Stimulated activated CD4-positive, alpha-beta T cell treated with anti-CD3 and anti-CD28 coated beads, Interleukin-15, amount 100 ng/mL, for 24 hours (primary cell): Measurements from ENCODE around the gene SV2C.

Experiments used
- DNase-seq: peaks from one replicate; pipeline ENCODE4 v3.0.0-alpha.2; 2020

Gene SV2C

GRCh38 chr5:76106149-76106548 lies 23.0 kb downstream of the SV2C start:
- no peak for DNase-seq

DNA sequence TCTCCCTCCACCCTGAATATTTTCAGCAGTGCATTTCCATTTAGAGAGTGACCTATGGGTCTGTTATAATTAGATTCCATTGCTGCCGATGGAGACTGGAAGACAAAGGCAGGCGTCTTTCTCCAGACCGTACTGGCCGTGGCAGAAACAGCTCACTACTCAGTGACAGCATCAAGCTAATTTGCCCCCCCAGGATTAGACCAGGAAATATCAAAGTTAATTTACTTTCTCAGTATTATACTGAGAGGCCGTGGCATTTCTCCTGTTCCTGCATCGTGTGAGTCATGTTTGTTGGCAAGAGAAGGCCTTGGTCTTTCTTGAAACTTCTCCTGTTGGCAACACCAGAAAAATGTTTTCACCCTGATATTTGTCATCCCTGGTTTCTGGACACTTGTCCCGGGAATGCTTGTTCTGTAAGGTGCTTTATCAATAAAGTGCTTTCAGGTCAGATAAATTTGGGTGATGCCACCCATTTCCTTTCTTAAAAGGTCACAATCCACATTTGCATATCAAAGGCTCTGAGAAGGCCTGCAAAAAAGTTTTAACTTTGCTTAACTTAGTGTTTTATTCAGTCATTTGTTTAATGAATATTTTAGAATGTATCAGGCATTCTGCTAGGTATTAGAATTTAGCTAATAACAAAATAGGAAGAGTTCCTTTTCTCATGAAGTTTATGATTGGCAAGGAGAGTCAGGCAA lies 28.4 kb downstream of the SV2C start:
- DNase-seq: no peak

DNA sequence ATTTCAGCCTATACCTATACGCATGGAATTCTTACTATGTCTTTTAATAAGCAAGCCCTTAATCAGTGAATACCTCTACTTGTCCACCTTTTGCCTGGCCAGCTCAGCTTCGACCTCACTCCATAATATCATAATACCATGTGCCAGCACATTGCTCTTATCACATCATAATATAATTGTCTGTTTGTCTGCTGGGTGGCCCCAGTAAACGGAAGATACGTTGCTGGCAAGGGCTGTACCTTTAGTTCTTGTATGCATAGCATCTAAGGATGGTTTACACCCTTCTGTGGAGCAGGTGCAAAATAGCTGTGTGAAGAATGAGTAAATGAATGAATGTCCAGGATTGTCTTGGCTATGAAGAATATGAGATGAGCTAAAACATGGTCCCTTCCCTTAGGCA lies 29.9 kb downstream of the SV2C start:
- no peak for DNase-seq

- no peak for DNase-seq
These were observed 31.1 kb downstream of the SV2C start for GRCh38 chr5:76114179-76114851.

- DNase-seq: no peak
These were observed 42.2 kb downstream of the SV2C start for GRCh38 chr5:76125346-76125745.

- no peak for DNase-seq
These were observed 42.7 kb downstream of the SV2C start for GRCh38 chr5:76125888-76126287.

DNA sequence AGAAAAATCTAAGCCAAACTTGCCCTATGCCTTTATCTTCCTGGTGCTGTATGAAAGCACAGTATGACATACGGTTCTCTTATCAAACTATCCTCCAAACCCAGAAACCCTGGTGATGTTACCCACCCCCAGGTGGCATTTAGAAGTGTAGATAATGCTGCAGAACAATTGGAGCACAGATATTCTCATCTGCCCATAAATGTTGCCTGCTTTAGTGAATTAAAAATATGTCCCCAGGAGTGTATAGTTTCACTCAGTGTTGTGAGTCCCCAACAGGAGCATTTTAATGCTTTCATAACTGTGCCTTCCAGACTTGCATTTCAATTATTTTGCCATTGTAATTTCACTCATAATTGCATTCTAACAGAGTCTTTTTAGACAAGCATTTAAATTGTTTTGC lies 50.8 kb downstream of the SV2C start:
- no peak for DNase-seq

DNA sequence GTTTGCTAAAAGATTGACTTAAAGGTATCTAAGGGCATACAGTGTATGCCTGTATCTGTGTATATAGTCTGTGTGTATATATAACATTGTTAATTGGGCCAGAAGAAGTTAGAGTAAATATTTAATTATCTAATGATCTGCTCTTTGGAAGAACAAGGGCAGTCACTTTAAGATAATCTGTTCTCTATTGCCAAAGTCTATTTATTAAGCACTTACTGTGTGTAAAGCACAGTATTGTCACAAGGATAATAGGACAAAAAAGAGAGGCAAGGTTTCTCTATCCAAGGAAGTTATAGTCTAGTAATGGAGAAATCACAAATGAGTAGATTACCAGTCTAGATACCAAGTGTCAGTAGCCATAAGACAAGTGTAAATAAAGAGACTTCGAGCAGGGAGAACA lies 51.5 kb downstream of the SV2C start:
- no peak for DNase-seq

- DNase-seq: no peak
These were observed 54.8 kb downstream of the SV2C start for GRCh38 chr5:76137887-76138542.

DNA sequence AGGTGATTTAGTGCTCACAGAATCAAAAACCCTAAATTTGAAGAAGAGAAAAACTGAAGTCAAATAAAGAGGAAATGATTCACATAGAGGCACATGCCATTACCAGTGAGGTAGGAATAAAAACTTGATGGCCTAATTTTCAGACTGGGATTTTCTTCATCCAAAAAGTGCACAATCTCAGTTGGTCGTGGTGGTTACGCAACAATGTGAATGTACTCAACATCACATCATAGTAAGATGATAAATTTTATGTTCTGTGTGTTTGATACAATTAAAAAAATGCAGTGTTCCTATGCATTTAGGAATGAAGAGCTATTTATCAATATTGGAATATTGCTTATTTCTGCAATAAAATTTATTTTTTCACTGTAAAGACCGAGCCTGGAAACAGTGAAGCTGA lies 60.7 kb downstream of the SV2C start:
- DNase-seq: no peak

GRCh38 chr5:76144513-76145274 lies 61.5 kb downstream of the SV2C start:
- DNase-seq: no peak

- peak; percentile 14 for DNase-seq
These were observed 62.8 kb downstream of the SV2C start for GRCh38 chr5:76145945-76146344.

DNA sequence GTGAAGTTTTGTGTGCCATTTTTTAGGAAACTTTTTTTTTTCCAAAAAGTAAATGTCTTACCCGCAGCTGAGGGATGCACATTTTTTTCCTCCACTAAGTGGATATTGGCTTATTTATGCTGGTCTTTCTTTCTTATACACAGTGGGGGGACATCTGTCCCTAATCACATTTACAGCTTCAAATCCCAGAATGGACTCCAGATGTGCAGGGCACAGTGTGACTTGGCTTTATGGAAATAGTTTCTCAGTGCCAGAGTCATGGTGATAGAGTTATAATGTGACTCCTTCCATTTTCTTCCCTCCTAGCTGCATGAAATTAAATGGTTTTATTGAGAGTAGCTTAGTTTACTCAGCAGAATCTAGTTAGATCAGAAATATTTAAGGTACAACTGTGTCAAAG lies 66.5 kb downstream of the SV2C start:
- DNase-seq: no peak

- no peak for DNase-seq
These were observed 69.0 kb downstream of the SV2C start for GRCh38 chr5:76152161-76152560.

GRCh38 chr5:76152700-76153099 lies 69.5 kb downstream of the SV2C start:
- no peak for DNase-seq

- DNase-seq: no peak
These were observed 70.1 kb downstream of the SV2C start for GRCh38 chr5:76153271-76153670.

DNA sequence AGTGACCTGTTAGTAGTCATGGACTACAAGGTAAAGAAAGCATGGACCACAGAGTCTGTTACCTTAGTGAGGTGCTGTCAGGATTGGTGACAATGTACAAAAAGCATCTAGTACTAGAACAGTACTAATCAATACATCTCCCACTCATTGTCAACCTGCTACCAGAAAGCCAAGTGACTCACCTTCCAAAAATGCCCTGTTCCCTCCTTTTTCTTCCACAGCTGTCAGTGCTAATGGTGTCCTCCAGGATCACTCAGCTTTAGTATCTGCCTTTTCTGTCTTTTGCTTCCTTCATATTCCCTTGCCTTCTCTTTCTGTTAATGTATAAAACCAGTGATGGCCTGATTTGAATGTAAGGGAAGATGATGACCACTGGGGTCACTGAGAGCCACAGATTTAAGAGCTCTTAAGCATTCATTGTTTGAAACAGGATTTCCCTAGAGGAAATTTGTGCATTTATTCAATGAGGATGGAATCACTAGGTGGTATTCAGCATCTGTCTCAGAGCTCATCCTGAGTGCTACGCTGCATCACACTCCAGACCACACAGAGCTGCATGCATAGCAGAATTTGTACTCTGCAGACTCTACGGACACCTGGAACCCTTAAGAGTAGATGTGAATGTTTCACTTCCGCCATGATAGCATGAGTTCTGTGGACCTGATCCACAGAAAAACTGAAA lies 71.0 kb downstream of the SV2C start:
- DNase-seq: no peak

DNA sequence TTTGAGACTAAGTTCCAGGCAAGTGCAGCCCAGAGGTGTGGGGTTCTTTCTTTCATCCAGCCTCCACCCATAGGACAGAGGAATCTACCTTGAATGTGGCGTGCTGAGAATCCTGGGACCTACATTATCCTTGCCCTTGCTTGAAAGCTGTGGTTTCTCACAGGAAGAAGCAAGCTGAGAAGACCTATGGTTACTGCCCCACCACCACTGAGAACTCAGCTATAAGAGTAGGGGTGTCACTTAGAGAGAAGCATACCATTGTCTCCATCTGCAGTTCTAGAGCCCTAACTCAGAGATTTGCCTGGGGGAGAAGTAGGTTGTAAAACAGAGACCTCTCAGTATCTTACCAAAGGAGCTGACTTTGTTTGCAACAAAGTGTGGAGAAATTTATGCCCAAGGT lies 72.4 kb downstream of the SV2C start:
- no peak for DNase-seq

DNA sequence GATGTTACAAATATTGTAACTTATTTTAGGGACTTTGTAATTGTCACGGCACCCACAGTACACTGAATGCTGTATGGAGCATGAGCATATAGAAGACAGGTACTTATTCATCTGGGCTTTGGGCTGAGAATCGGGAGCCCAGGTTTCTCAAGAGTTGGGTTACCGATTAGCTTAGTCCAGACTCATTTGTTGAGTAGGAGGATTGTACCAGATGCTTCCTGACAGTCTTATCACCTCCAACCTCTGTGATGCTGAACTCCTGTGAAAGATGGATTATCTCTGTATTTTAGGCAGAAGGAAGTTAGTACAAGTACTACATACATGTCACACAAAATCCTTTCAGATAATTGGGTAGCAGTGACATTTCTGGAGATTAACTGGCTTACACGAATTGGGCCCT lies 79.2 kb downstream of the SV2C start:
- DNase-seq: no peak

DNA sequence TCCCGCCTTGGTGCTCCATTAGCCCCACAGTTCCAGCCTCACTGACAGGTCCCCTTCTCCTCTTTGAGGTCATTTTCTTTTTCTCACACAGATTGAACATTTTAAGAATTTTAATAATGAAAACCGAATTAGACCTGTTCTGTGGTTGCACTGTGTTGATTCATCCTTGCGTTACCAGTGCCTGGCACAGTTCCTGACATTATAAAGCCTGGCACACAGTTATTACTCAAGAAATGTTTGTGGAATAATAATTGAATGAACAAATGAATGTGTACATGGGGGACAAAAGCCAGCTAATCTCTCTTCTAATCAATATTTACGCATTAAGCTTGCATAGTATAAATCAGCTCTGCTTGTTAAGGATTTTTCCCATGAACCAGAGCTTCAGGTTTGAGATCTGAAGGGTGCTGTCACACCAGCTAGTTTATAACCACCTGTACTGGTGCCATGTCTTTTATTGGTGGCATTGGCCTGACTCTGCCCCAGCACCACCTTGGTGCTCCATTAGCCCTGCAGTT lies 80.0 kb downstream of the SV2C start:
- no peak for DNase-seq

DNA sequence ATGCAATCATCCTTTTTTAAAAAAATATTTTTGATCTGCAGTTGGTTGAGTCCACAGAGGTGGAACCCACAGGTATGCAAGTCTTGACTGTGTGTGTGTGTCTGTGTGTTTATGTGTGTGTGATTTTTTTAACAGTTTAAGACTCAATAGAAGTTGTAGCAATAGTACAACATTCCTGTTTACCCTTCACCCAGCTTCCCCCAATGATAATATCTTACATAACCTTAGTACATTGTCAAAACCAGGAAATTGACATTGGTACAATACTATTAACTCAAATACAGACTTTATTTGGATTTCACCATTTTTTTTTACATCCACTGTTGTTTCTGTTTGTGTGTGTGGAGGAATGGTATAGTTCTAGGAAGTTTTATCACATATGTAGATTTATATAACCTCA lies 81.8 kb downstream of the SV2C start:
- no peak for DNase-seq

DNA sequence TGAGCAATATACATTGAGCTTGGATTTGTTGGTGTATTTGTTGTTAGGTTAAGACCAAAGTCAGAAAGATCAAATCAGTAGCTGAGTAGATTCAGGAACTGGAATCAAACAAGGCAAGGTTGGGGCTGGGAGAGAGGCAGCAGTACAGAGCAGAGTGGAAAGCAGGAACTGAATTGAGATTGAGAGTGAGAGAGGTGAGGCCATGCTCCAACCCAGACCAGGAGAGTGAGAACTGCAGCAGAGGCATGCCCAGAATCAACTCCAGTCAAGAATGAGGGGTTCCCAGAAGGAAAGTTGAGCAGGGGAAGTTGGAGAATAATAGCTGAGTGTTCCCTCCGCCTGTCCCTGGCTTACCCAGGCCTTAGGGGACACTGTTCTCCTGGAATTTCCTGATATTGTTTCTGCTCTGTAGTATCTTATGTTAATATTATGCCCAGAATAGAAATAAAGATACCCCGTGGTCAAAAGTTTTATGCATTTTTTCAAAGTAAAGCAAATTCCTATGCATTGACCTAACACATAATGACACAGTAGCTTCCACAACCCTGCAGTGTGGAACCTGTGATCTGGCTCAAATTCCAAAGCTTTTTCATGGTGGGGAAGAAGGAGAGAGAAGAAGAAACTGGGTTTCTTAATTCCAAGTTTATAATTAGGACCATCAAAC lies 82.7 kb downstream of the SV2C start:
- DNase-seq: no peak
